Lung (tissue), 12 donors: ENCODE data around the gene BMPR1B. TPM values are rescaled to one million over a fixed set of nuclear protein-coding genes. Genes with fewer than 3 reads are reported as not detected.

ENCODE experiments used
- ATAC-seq: fragments of 200-7000 bp; cut with Tn5 transposase; one replicate; pipeline ENCODE4 v1.9.1; 2020; ENCODE audit warnings: moderate number of reproducible peaks; ENCODE audit not compliant: insufficient read depth, low FRiP score
- DNase-seq, 3 donors: peaks; one replicate each; pipeline ENCODE4 v3.0.0-alpha.2; 2013 to 2017
- H3K27ac ChIP-seq, 2 donors: one replicate each; pipeline ENCODE4 v1.5.1; 2013; ENCODE audit warnings: mild to moderate bottlenecking in 2 of 2, moderate library complexity in 2 of 2, control low read depth in 1 of 2, inconsistent platforms in 1 of 2, low read depth in 1 of 2, low read length in 1 of 2
- H3K27me3 ChIP-seq, 3 donors: one replicate each; pipeline ENCODE4 v1.5.1; 2013; ENCODE audit warnings: low read length in 2 of 3; ENCODE audit not compliant: control insufficient read depth in 3 of 3, insufficient read depth in 3 of 3
- H3K36me3 ChIP-seq, 4 donors: one replicate each; pipeline ENCODE4 v1.5.1; 2013; ENCODE audit warnings: low read length in 4 of 4, mild to moderate bottlenecking in 1 of 4, moderate library complexity in 1 of 4; ENCODE audit not compliant: control insufficient read depth in 4 of 4, insufficient read depth in 4 of 4
- H3K4me1 ChIP-seq, 5 donors: one replicate each; pipeline ENCODE4 v1.5.1; 2013; ENCODE audit warnings: low read length in 5 of 5, mild to moderate bottlenecking in 2 of 5, moderate library complexity in 1 of 5; ENCODE audit not compliant: control insufficient read depth in 5 of 5, insufficient read depth in 5 of 5
- H3K4me3 ChIP-seq: one replicate; pipeline ENCODE4 v1.5.1; 2013; ENCODE audit warnings: mild to moderate bottlenecking, control low read depth, moderate library complexity
- H3K9ac ChIP-seq, 2 donors: one replicate each; pipeline ENCODE4 v1.5.1; 2013; ENCODE audit warnings: low read length in 2 of 2, control low read depth in 1 of 2; ENCODE audit not compliant: insufficient read depth in 1 of 2
- H3K9me3 ChIP-seq, 4 donors: one replicate each; pipeline ENCODE4 v1.5.1; 2013; ENCODE audit warnings: low read length in 3 of 4, mild to moderate bottlenecking in 1 of 4, moderate library complexity in 1 of 4; ENCODE audit not compliant: control insufficient read depth in 4 of 4, insufficient read depth in 3 of 4
- CTCF ChIP-seq: IDR thresholded peaks from 2 replicates; pipeline ENCODE4 v1.5.1; 2012; ENCODE audit warnings: mild to moderate bottlenecking; ENCODE audit errors: control extremely low read depth, extremely low read depth
- WGBS, 2 donors: extraction: QIAGEN DNeasy Blood & Tissue Kit; methylation state at CpG; one replicate each; pipeline ENCODE4 v1.1.7; 2013; 5-methylcytosine and 5-hydroxymethylcytosine counted together
- polyA plus RNA-seq, 2 donors: library from polyadenylated mRNA; stranded (reverse); fragments of 200-250 nt; gene quantifications; one replicate each; pipeline ENCODE4 v1.2.1, GENCODE V29; 2013
- total RNA-seq, 2 donors: library from RNA; depleted of rRNA in 1 of 2; stranded (reverse); fragments of >200 nt in 1 of 2; gene quantifications; one replicate each; pipeline ENCODE4 v1.2.1, GENCODE V29; 2014 to 2021
- donor health status: control.
- donor health status: control.
- donor health status: Bipolar disorder and iron deficiency.
- donor health status: healthy.
- donor health status: DM: yes; HTN: yes; CAD: no.

Gene BMPR1B
- total and polyA plus RNA-seq, 4 donors: 0.65 to 7.3 (median 1.9) TPM

- whole genome bisulfite sequencing, 2 donors: 79 to 88% methylated on average over 4 of the region's 4 CpGs
- no peak overlapping the region for H3K27ac ChIP-seq
- ATAC-seq (no peak), DNase-seq (no peak)
- TF ChIP-seq CTCF: no peak
- H3K9ac ChIP-seq: no peak overlapping the region
- no peaks in the 10 kb centered on the region for H3K4me1 ChIP-seq
- no peaks in the 10 kb centered on the region for H3K27me3 ChIP-seq
- no peak overlapping the region for H3K4me3 ChIP-seq
- H3K9me3 ChIP-seq: no peaks in the 10 kb centered on the region
- H3K36me3 ChIP-seq: no peaks in the 10 kb centered on the region
Measured at GRCh38 chr4:94968493-94968892, 210.7 kb downstream of the BMPR1B start.

- Histone ChIP-seq H3K4me1 (no peaks in the 10 kb centered on the region), H3K36me3 (no peaks in the 10 kb centered on the region), H3K4me3 (no peak overlapping the region), H3K9ac (no peak overlapping the region), H3K27me3 (no peaks in the 10 kb centered on the region), H3K27ac (no peak overlapping the region), H3K9me3 (no peaks in the 10 kb centered on the region)
- ATAC-seq: no peak
- no peak for DNase-seq
- 36 to 38% methylated on average over 1 of the region's 1 CpG for WGBS, 2 donors
- no peak for TF ChIP-seq CTCF
Measured at GRCh38 chr4:94970650-94971049, 212.9 kb downstream of the BMPR1B start.

GRCh38 chr4:94974773-94975172 lies 217.0 kb downstream of the BMPR1B start:
- H3K27ac ChIP-seq: no peak overlapping the region
- DNase-seq: no peak
- H3K36me3 ChIP-seq: no peaks in the 10 kb centered on the region
- no peak for TF ChIP-seq CTCF
- no peak overlapping the region for H3K9ac ChIP-seq
- WGBS, 2 donors: 76 to 94% methylated on average over 3 of the region's 3 CpGs
- no peaks in the 10 kb centered on the region for H3K27me3 ChIP-seq
- no peaks in the 10 kb centered on the region for H3K9me3 ChIP-seq
- H3K4me1 ChIP-seq: no peaks in the 10 kb centered on the region
- H3K4me3 ChIP-seq: no peak overlapping the region
- ATAC-seq: no peak

- Histone ChIP-seq H3K27me3 (no peaks in the 10 kb centered on the region), H3K9me3 (no peaks in the 10 kb centered on the region), H3K4me3 (no peak overlapping the region), H3K9ac (no peak overlapping the region), H3K4me1 (no peaks in the 10 kb centered on the region), H3K27ac (no peak overlapping the region), H3K36me3 (no peaks in the 10 kb centered on the region)
- no peak for TF ChIP-seq CTCF
- DNase-seq: no peak
- ATAC-seq: no peak
- WGBS, 2 donors: 71 to 94% methylated on average over 1 of the region's 1 CpG
Measured at GRCh38 chr4:94976371-94977011, 218.7 kb downstream of the BMPR1B start.
